ENCODE measurements around the gene FAM13A.

The FAM13A gene

DNA sequence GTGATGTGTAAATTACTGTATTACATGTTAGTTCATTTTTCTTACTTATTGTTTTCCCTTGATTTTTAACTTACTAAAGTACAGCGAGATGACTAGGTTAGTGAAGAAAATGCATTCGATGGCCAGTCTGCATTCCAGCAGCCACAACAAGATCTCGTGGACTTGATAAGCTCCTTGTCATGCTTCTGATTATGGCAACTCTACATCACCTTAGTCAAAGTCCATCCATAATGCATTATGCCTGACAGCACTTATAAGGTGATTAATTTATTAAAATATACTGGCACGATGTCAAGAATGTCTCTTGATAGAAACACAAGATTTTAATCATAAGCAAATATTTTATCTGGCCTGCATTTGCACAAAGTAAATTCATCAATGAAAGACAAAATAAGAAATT is 249.5 kb downstream of the FAM13A start:
- no peak for DNase-seq

DNA sequence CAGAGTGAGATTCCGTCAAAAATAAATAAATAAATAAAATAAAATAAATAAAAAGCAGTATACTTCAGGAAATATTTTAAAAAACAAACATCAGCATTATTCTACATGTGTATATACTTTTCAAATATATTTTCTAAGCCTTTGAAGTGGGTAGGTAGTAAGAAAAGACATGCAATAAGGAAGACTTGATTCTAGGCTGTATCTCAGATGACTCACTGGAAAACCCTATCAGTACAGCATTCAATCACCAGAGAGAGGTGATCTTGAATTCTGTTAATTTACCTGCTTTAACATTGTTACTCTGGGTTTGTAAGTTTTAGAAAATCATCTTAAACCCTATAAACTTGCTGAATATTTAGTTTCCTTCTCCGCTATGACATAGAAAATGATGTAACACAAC is 252.8 kb downstream of the FAM13A start:
- no peak for DNase-seq

DNA sequence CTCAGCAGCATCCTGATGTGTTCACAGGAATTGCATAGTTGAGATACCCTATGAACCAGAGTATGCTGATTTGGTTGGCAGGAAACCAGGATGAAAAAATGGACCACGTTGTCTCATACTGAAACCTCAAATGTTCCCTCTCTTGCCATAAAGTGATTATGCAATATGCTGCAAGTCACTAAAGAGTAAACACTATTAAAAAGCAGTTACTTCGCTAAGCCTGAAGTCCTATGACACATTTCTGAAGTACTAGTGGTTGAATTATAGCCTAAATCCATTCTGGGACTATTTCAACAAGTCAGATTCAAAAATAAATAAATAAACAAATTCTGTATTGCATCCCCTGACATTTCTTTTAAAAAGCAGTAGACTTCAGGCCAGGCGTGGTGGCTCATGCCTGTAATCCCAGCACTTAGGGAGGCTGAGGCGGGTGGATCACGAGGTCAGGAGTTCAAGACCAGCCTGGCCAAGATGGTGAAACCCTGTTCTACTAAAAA is 253.3 kb downstream of the FAM13A start:
- no peak for DNase-seq

DNA sequence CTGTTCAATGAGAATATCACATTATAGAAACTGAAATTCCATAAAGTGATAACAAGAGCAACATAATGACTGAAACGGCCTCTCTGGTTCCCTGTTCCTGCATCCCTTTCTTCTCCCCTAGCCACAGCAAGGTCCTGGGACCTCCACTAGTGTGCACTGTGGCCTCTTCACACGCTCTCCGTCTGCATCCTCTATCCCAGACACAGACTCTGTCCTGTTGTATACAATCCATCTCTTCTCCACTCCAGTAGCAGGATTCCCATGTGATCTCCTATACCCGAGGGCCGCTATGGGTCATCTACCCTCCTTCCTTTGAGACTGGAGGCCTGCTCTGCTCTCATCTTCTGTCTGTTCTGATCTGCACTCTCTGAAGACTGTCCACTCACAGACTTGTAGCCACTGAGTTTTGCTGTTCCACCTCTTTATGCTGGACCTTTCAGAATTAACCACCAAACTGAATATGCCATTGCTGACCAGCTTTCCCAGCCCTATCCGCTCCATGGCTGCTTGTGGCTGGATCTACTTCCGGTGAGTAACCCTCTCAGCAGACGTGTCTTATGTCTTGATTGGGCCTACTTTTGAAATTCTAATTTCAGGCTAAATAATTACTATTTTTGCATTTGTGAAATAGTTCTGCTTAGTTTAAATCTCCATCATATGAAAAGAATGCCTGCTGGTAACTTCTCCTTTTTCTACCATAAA is 254.2 kb downstream of the FAM13A start:
- no peak for DNase-seq

DNA sequence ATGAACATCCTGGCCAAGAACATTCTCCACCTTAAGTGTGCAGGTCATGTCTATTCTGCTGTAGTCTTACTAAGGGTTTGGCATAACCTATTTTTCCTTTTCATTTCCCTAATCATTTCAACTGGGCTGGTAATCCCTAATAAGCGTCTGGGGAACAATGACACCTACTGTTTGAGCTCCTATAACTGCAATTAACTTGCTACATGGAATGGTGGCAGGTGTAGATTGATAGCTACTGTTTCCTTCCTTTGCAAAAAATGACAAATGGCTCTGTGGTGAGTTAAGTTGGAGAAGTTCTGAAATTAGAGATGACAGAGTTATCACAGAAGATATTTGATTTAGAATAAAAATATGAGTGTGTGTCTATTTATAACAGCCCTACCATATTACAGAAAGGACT is 254.8 kb downstream of the FAM13A start:
- peak; percentile 48 for DNase-seq

DNA sequence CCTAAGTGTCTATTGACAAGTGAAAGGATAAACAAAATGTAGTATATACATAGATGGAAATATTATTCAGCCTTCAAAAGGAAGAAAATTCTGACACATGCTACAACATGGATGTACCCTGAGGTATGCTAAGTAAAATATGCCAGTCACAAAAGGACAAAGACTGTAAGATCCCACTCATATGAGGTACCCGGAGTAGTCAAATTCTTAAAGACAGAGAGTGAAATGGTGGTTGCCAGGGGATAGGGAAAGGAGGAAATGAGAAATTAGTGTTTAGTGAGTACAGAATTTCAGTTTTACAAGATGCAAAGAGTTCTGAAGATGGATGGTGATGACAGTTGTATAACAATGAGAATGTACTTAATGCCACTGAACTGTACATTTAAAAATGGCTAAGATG is 257.1 kb downstream of the FAM13A start:
- no peak for DNase-seq

DNA sequence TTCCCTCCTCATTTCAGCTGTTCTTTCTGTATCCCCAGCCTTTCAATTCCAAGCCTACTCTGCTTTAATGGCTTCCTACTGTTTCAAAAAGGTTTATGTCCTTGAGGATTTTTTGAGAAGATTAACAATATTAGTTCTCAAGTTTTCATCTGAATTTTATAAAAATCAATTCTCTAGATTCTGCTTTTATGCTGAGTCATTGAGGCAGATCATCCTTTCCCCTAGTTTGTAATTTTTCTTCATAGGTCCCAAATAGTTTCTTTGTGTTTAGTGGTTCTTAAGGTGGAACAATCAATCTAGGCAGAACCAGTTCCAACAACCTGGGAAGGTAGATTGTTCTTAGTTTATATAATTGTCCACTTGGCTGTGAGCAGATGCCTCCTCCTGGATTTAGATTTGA is 259.3 kb downstream of the FAM13A start:
- DNase-seq = no peak

DNA sequence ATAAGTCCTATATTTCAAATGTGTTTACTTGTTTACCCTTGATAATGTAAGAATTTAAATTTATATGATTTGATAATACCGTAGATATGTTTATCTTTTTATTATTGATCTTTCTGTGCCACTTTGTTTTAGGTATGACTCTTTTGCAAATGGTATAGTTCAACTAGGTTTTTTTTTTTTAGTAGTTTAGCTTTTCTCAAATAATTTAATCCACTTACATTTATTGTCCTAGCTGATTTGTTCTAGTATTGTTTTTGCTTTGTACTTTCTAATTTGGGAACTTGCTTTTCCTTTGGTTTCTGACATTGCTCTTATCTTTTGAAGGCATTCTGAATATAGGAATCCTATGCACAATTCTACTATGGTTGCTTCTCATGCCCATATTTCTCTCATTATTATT is 260.4 kb downstream of the FAM13A start:
- DNase-seq = no peak

DNA sequence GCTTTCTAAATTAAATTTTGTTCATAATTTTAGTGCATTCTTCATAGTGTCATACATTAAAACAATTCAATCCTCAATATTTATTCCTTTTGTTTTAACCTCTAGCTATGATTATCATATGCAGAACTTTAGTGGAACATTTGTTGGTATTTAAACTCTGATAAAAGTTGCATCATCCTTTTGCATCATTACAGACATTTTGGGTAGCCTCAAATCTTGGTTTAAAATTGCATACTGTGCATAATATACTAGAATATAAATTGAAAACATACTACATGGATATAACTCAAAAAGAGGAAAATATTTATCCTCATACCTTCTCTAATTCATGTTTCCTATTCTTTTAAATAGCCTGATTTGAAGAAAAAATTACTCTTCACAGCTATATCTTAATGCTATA is 262.0 kb downstream of the FAM13A start:
- no peak for DNase-seq

DNA sequence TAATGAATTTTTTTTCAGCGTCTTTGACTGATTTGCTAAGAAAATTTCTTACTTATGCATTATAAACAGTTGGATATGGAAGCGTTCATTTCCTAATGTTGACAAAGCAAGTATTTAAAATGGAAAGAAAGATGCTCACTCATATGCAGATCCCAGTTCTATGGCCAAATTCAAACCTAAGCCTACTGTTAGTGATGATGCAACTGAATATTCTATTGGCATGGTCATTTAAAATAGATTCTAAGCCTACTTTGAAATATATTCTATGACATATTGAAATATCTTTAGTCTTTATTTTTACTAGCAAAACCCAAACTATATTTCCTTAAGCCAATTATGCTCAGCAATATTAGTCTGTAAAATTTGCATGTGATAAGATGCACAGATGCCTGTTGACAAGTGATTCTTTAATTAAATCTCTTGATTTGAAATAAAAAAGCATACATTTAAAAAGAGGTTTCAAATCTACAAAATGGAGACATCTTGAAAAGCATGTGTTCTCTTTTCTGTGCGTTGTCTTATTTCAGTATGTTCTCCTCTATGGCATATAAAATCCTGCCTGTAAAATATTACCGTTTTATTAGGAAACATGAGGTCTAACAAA is 262.8 kb downstream of the FAM13A start:
- DNase-seq = no peak

DNA sequence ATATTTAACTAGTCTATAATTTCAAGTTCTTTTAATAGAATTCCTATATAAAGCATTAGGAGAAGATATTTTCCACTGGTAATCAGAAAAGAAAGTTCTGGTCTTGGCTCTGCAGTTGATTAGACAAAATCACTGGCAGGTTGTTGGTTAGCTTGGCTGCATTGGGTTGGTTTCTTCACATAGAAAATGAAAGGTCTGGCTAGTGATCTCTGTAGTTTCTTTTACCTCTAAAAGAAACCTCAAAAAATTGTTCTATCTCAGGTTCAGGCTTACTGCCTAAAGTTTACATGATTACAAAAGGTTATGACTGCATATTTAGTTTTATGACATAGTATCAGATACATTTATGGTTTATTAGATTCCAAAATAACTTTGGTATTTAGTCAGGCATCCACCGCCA is 263.5 kb downstream of the FAM13A start:
- DNase-seq = no peak

DNA sequence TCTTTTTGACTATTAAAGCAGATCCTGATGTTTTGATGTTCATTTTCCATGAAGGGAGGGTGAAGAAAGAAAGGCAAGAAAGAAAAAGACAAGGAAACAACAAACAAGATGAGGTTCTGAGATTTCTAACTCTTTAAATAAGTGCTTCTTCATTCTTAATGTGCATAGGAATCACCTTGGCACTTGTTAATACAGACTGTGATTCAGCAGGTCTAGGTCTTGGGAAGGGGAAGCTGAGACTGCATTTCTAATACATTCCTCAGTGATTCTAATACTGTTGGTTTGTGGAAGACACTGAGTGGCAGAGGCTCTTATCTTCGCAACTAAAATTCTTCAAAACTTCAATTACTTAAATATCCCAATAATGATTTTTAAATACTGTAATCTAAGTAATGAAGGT is 264.2 kb downstream of the FAM13A start:
- no peak for DNase-seq

DNA sequence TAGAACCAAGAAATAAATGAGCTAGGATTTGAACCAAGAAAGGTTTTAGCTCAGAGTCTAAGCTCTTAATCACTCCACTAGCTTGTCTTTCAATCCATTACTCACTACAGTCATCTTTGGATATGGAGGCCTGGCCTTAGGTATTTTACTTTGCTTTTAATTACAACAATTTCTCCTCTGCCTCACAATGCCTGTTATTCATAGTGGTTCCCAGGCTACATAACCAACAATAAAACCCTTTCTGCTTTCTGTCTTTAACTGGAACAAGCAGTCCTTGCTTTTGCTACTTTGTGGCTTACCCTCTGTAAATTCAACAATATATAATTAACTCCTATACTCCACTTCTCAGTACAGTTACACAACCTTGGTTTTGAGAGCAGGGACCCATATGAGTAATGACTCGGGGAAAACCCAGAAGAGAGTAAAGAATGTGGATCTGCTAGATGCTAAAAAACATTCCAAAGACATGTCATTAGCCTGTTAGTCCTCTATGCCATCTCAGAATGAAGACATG is 264.7 kb downstream of the FAM13A start:
- DNase-seq = no peak

DNA sequence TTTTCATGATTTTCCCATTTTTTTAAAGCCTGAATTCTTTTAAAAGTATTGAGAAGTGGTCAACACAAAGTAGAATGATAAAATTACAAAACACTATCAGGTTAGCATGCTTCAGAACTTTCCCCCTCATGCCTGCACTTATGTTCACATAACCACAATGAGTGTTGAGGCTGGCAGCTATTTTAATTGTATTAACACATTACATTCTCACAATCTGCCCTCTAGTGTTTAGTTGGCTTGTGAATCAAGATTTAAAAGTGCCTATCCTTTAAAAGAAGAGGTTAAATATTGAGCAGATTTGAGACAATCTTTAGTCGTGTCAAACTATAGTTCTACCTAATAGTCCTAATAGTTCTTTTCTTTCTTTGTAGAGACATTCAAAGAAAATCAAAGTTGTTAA is 265.7 kb downstream of the FAM13A start:
- DNase-seq = no peak

DNA sequence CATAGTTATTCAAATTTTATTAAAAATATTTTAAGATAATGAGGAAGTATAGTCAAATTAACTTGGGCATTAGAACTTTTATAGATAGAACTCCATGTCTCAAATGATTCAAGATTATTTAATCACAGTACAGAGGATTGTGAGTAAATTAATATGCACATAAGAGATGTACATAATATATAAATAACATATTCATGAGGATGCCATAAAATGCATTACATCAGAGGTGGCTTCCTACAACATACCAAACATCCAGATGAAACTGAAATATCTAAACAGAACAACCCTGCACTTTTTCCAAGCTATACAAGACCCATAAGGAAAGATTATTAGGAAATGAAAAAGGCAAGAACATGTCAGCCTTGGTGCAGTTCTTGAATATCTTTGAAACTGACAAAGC is 268.1 kb downstream of the FAM13A start:
- DNase-seq = no peak

DNA sequence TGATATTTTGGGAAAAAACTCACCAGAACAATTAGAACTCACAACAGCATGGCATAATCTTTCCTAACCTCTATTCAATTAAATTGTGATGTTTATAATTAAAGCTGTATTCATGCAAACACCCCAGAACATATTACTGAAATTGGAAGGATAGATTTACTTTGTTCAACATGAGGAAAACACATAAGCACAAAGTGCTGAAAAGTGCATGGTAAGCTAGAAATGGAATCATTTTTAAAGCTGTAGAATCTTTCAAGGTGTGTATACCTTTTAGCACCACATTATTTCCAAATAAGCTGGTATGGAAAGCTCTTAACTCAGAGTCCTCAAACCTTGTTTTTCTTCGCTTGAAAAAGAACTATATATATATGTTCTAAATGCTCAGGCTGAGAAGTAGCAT is 268.6 kb downstream of the FAM13A start:
- DNase-seq = no peak

DNA sequence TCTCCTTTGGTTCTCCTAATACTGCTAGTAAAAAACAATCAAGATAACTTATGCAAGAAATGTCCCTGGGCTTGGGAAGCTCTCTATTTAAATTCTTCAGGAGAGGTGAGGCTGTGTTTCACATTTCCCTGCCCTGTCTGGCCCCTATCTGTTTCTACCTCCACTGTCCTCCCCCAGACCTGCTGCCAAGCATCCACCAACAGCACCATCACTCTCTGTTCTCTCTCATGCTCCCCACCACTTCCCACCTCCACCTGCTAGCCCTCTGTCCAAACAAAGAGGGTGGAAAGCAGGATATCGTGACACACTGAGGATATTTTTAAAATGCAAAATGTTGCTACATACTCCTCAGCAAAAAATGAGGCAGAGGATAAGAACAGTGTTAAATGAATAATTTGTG is 271.0 kb downstream of the FAM13A start:
- no peak for DNase-seq

DNA sequence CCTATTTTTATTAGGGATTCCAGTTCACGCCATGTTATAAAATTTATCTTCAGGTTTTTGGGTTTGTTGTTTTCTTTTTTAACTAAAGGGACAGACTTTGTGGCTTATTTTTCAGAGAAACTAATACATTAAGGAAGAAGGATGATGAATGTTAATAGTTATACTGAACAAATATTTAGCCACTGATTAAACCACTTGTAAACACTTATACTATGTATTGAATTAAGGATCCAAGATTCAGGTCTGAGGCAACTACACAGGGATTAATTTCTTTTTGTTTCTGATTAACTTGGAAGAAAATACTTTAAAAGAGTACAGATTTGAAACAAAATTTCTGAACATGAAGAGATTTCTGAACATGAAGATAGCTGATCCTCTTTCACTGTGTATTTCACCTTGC is 276.6 kb downstream of the FAM13A start:
- no peak for DNase-seq

DNA sequence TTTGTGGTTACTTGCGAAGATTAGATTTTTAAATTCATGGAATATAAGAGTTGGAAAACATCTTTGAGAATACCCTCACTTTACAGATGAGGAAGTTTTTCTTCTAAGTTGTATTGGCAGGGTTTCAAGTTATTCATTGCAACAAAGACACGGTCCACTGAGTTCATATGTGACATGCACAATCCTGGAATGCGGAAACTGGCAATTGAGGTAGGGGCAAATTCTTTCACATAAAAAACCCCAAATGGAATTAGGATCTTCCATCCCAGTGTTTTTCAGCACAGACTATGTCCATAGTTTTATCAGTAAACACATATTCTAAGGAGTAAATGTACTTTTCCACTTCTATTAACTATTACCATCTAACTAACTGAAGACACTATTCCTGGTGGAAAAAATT is 277.6 kb downstream of the FAM13A start:
- DNase-seq = no peak

DNA sequence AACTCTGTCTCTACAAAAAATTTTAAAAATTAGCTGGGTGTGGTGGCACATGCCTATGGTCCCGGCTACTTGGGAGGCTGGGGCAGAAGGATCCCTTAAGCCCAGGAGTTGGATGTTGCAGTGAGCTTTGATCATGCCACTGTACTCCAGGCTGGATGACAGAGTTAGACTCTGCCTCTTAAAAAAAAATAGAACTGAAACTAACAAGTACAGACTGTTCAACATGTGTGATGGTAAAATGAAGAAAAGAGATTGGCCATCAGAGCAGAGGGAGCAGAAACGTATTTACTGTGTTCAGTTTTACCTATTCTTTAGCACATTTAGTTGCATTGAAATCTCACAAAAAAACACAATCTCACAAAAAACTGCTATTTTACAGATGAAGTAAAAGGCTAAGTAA is 281.5 kb downstream of the FAM13A start:
- no peak for DNase-seq

DNA sequence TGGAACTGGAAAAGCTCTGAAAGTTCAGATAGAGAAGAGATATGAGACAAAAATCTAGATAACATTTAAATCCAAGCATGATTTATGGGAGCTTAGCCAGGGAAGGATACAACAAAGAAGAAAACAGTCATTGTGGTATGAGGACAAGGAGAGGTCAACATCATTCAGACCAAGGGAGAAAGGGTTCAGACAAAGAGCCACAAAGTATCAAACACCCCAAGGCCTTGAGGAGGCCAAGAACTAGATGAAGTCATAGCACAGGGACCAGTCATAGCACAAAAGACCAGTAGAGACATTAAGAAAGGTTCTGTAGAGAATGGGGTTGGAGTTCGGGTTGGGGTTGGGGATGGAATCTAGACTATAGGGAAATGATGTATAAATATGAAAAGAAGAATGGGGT is 282.0 kb downstream of the FAM13A start:
- DNase-seq = no peak

DNA sequence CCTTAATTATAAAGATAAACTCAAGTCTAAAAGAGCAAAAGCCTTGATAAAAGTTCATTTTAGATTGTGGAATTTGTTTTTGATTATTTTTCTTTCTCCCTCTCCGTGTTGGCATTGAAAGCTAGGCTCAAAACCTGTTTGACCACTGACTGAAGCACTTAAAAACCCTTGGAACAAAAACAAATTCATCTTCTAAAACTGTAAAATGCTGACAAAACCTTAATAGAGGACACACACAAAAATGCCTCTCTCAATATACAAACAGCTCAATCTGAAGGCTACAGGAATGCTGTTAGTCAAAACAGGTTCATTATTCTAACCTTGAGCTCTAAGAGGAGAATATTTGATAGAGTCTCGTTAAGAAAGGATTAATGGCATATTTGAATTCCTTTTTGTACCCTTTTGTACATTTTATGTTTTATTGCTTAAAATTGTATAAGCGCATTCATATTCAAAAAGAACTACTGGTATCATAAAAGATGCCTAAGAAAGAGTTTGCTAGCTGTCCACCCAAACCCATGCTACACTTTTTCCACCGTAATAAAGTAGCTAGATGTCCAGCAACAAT is 285.0 kb downstream of the FAM13A start:
- DNase-seq = no peak

DNA sequence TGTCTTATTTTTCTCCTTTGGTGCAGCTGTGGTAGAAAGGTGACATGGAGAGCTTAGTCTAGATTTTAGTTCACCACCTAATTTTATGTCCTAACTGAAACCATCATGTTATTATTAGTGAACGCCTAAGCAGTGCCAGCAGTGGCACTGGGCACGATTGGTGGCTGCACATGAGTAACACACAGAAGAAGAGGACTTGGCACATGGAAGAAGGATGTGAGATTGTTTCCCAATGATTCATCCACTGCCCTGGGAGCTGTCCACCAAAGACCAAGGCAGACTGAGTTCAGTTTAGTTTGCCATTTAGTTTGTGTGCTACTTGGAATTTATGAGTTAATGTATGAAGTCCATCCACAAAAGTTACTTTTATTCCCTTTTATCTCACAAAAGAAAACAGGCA is 291.3 kb downstream of the FAM13A start:
- DNase-seq = no peak

DNA sequence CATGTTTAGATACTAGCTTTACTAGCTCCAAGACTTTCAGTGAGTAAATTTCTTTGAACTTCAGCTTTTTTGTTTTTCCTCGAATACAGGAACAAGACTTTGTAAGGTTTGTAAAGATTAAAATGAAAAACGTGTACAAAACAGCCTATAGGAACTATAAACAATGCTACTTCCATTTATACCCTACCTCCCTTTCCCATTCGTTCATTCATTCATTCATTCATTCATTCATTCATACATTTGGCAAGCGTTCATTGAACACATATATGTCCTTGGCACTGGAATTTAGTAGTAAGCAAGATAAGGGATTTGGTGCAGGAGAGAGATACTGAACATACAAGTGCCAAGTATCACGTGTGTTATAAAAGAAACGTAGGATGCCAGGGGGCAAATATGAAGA is 293.9 kb downstream of the FAM13A start:
- no peak for DNase-seq
